ENCODE measurements around the gene TSPAN9.

The TSPAN9 gene

DNA sequence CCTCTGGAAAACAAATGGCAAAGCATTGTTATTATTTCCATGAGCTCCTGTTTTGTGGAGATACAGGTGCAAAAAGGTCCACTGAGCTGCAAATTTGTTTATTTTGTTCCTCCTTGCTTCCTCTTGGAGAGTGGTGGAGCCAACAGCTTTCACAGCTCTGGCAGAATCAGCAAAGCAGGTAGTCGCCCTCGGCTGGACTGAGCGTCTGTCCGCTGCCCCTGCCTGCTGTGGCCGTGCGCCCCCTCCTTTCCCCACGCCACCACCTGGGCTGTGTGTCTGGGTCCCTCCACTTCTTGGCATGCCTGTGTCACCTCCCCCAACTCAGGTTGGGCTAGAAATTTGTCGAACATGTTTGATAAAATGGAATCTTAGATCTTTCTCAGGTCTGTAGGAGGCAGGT is 188.2 kb downstream of the TSPAN9 start:
- H3K9ac ChIP-seq (ENCODE audit: low read length) = no peak overlapping the region
- H3K4me1 ChIP-seq (ENCODE audit: insufficient read depth, low read length, severe bottlenecking) = no peaks in the 10 kb centered on the region
- H3K27ac ChIP-seq (ENCODE audit: low read depth, low read length, poor library complexity, severe bottlenecking) = no peak overlapping the region
- H3K79me2 ChIP-seq (ENCODE audit: insufficient read depth, low read length) = no peaks in the 10 kb centered on the region
- no peaks in the 10 kb centered on the region for H4K20me1 ChIP-seq (ENCODE audit: insufficient read depth, low read length)
- H3K4me2 ChIP-seq (ENCODE audit: low read length) = no peak overlapping the region
- no peaks in the 10 kb centered on the region for H3F3A ChIP-seq (ENCODE audit: insufficient read depth, low read length)
- H3K4me3 ChIP-seq (ENCODE audit: low read depth, low read length, poor library complexity, severe bottlenecking) = no peak overlapping the region
- no peaks in the 10 kb centered on the region for H3K9me2 ChIP-seq (ENCODE audit: low read depth, low read length)
- no peaks in the 10 kb centered on the region for H3K9me3 ChIP-seq (ENCODE audit: low read length)
- no peak for TF ChIP-seq EZH2 (IDR thresholded peaks at IDR 0.05; ENCODE audit: borderline replicate concordance, low read length)
- TF ChIP-seq, protein P1, sequence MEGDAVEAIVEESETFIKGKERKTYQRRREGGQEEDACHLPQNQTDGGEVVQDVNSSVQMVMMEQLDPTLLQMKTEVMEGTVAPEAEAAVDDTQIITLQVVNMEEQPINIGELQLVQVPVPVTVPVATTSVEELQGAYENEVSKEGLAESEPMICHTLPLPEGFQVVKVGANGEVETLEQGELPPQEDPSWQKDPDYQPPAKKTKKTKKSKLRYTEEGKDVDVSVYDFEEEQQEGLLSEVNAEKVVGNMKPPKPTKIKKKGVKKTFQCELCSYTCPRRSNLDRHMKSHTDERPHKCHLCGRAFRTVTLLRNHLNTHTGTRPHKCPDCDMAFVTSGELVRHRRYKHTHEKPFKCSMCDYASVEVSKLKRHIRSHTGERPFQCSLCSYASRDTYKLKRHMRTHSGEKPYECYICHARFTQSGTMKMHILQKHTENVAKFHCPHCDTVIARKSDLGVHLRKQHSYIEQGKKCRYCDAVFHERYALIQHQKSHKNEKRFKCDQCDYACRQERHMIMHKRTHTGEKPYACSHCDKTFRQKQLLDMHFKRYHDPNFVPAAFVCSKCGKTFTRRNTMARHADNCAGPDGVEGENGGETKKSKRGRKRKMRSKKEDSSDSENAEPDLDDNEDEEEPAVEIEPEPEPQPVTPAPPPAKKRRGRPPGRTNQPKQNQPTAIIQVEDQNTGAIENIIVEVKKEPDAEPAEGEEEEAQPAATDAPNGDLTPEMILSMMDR (IDR thresholded peaks at IDR 0.05; ENCODE audit: low read length) = no peak
- H3K27me3 ChIP-seq (ENCODE audit: insufficient read depth, low read length) = no peaks in the 10 kb centered on the region
- no peak overlapping the region for H2AFZ ChIP-seq (ENCODE audit: low read length)
- no peaks in the 10 kb centered on the region for H3K36me3 ChIP-seq (ENCODE audit: insufficient read depth, low read length)

- Histone ChIP-seq H3K9me2 (ENCODE audit: low read depth, low read length) (no peaks in the 10 kb centered on the region), H3K79me2 (ENCODE audit: insufficient read depth, low read length) (no peaks in the 10 kb centered on the region), H3K4me1 (ENCODE audit: insufficient read depth, low read length, severe bottlenecking) (no peaks in the 10 kb centered on the region), H3K27me3 (ENCODE audit: insufficient read depth, low read length) (no peaks in the 10 kb centered on the region), H3K9ac (ENCODE audit: low read length) (no peak overlapping the region), H3K27ac (ENCODE audit: low read depth, low read length, poor library complexity, severe bottlenecking) (no peak overlapping the region), H3K9me3 (ENCODE audit: low read length) (no peaks in the 10 kb centered on the region), H3K4me3 (ENCODE audit: low read depth, low read length, poor library complexity, severe bottlenecking) (no peak overlapping the region), H3K36me3 (ENCODE audit: insufficient read depth, low read length) (no peaks in the 10 kb centered on the region), H4K20me1 (ENCODE audit: insufficient read depth, low read length) (no peaks in the 10 kb centered on the region), H2AFZ (ENCODE audit: low read length) (no peak overlapping the region), H3F3A (ENCODE audit: insufficient read depth, low read length) (no peaks in the 10 kb centered on the region), H3K4me2 (ENCODE audit: low read length) (no peak overlapping the region)
- TF ChIP-seq EZH2 (IDR thresholded peaks at IDR 0.05; ENCODE audit: borderline replicate concordance, low read length) = no peak
- TF ChIP-seq, protein P1 (IDR thresholded peaks at IDR 0.05; ENCODE audit: low read length) = no peak
Measured at GRCh38 chr12:3266638-3267037, 189.5 kb downstream of the TSPAN9 start.

- Histone ChIP-seq H3K36me3 (ENCODE audit: insufficient read depth, low read length) (no peaks in the 10 kb centered on the region), H3K9me3 (ENCODE audit: low read length) (no peaks in the 10 kb centered on the region), H2AFZ (ENCODE audit: low read length) (no peak overlapping the region), H3K9me2 (ENCODE audit: low read depth, low read length) (no peaks in the 10 kb centered on the region), H3K27ac (ENCODE audit: low read depth, low read length, poor library complexity, severe bottlenecking) (no peak overlapping the region), H3F3A (ENCODE audit: insufficient read depth, low read length) (no peaks in the 10 kb centered on the region), H3K79me2 (ENCODE audit: insufficient read depth, low read length) (no peaks in the 10 kb centered on the region), H3K4me2 (ENCODE audit: low read length) (no peak overlapping the region), H3K9ac (ENCODE audit: low read length) (no peak overlapping the region), H4K20me1 (ENCODE audit: insufficient read depth, low read length) (no peaks in the 10 kb centered on the region), H3K4me1 (ENCODE audit: insufficient read depth, low read length, severe bottlenecking) (no peaks in the 10 kb centered on the region), H3K27me3 (ENCODE audit: insufficient read depth, low read length) (no peaks in the 10 kb centered on the region), H3K4me3 (ENCODE audit: low read depth, low read length, poor library complexity, severe bottlenecking) (no peak overlapping the region)
- TF ChIP-seq, protein P1 (IDR thresholded peaks at IDR 0.05; ENCODE audit: low read length) = no peak
- no peak for TF ChIP-seq EZH2 (IDR thresholded peaks at IDR 0.05; ENCODE audit: borderline replicate concordance, low read length)
Measured at GRCh38 chr12:3267690-3268089, 190.5 kb downstream of the TSPAN9 start.

Data from OCI-LY1 (cell line).